AG04450 (cell line): ENCODE results near the gene KRABD2.
"Not testable (repeated sequence)": the region's sequence is repeated elsewhere in the genome, so short reads cannot be mapped to it uniquely, and the experiment has no call there.

ENCODE experiments used
- CTCF ChIA-PET: fragments of 300-600, 350-600 bp; formaldehyde crosslinking; extraction: SDS; loops from one replicate; lab custom pipeline; 2022; ENCODE audit warnings: antibody characterized with exemption, inconsistent platforms; lab: Charles Lee
- POLR2A ChIA-PET: fragments of 350-600 bp; formaldehyde crosslinking; extraction: SDS; loops from one replicate; lab custom pipeline; 2021; ENCODE audit warnings: antibody characterized with exemption, inconsistent platforms; lab: Yijun Ruan, JAX
- DNase-seq: peaks from one replicate; pipeline ENCODE4 v3.0.0-alpha.2; 2011; ENCODE audit warnings: low read depth, low spot score
- H3K27ac ChIP-seq: one replicate; pipeline ENCODE4 v1.5.1; 2012; ENCODE audit warnings: low read depth, low read length, control low read depth
- H3K27me3 ChIP-seq: one replicate; pipeline ENCODE4 v1.6.0; 2012; ENCODE audit warnings: low read length; ENCODE audit not compliant: control insufficient read depth, insufficient read depth
- H3K4me3 ChIP-seq: 2 replicates; pipeline ENCODE4 v1.5.1; 2011; ENCODE audit warnings: mild to moderate bottlenecking, low read depth, low read length, control low read depth
- H3K9me3 ChIP-seq: 2 replicates; pipeline ENCODE4 v1.5.1; 2012; ENCODE audit warnings: low read length; ENCODE audit not compliant: control insufficient read depth, insufficient read depth
- CTCF ChIP-seq: IDR thresholded peaks from 2 replicates; pipeline ENCODE4 v1.5.1; 2011; ENCODE audit warnings: low read depth, low read length, control low read depth, inconsistent platforms

The KRABD2 gene

DNA sequence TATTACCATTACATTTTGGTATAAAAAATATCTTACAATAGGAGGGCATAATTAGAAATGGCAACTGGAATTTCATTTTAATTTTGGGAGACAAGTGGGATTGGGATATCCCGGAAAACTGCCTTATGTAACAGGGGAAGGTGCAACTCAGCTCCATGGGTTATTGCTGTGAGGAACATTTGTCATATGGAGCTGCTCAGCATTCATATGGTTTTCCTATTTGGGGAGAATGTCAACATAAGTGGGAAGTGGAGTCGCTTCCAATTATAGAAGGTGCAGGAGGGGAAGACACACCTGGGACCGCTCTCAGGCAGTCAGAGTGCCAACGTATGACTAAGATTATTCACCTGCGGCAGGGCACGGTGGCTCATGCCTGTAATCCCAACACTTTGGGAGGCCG, 26.2 kb downstream of the KRABD2 start:
- peaks cover 14% of the 10 kb centered on the region for H3K27me3 ChIP-seq
- CTCF ChIA-PET: no interaction called here
- no peak for TF ChIP-seq CTCF
- H3K27ac ChIP-seq: no peak overlapping the region
- DNase-seq: no peak
- H3K9me3 ChIP-seq: no peaks in the 10 kb centered on the region
- no peak overlapping the region for H3K4me3 ChIP-seq
- POLR2A ChIA-PET: interaction anchor here (0.7 kb wide), 1 partner anchor 10 kb away, joined by 4 read pairs; no protein-coding TSS in a partner anchor

DNA sequence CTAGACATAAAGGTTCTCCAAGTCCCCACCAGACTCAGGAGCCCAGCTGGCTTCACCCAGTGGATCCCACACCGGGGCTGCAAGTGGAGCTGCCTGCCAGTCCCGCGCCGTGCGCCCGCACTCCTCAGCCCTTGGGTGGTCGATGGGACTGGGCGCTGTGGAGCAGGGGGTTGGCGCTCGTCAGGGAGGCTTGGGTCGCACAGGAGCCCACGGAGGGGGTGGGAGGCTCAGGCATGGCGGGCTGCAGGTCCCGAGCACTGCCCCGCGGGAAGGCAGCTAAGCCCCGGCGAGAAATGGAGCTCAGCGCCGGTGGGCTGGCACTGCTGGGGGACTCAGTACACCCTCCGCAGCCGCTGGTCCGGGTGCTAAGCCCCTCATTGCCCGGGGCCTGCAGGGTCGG, 29.5 kb downstream of the KRABD2 start:
- CTCF ChIA-PET, H3K9me3 ChIP-seq, POLR2A ChIA-PET, H3K27ac ChIP-seq, H3K4me3 ChIP-seq, DNase-seq: not testable (repeated sequence)
- H3K27me3 ChIP-seq: peaks cover 26% of the 10 kb centered on the region

DNA sequence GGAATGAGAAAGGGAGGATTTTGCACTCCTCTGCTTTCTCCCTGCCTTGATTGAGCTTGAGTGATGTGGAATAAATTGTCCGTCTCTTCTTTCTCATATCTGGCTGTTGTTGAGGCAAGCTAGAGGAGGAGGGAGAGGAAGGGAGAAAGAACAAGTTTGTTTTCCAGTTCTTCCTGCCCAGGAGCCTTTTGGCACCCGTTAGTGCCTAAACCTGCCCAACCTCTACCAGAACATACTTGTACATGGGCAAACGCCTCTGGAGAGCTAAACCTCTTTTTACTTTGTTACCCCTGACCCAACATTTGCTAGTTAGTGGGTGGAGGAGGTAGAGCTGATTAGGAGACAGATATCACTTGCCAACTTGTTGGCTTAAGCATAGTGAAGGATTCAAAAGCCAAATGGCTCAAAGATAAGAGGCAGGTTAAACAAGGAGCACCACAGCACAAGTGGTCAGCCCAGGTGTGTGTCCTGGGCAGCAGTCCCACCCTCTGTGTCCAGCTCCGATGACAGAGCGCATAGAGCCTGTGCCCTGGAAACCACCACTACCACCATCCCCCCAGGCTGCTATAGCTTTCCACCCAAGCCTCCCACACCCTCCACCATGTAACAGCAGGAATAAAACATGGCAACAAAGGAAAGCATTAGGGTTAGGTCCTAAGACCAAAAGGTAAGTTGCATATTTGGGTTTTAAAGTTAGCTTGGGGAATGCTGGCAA, 30.4 kb downstream of the KRABD2 start:
- DNase-seq: no peak
- no peak overlapping the region for H3K27ac ChIP-seq
- no peak for TF ChIP-seq CTCF
- peaks cover 26% of the 10 kb centered on the region for H3K27me3 ChIP-seq
- CTCF ChIA-PET: no interaction called here
- H3K9me3 ChIP-seq: no peaks in the 10 kb centered on the region
- no peak overlapping the region for H3K4me3 ChIP-seq
- POLR2A ChIA-PET: no interaction called here

DNA sequence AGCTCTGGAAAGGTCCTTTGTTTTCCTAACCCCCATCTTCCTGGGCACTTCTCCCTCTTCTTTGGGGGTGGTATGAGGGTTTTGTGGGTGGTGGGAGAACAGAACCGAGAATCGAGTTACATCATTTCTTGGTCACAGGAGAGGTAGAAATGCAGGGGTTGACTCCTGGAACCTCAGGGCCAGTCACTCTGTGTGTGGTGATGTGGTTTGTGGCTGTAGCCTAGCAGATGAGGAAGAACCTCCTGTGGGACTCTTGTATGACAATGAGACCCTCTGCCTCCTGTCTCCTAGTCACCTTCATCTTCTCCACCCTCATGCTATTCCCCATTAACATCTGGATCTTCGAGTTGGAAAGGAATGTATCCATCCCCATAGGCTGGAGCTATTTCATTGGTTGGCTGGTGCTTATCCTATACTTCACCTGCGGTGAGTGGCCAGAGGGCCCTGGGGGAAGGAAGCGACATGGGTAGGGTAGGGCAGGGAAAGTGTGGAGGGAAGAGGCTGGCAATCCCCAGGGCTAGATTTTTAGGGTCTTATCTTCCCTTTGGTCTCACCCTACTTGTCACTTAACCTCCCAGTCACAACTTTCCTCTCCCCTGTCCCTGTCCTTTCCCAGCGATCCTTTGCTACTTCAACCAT, 31.3 kb downstream of the KRABD2 start:
- ChIA-PET POLR2A (no interaction called here), CTCF (no interaction called here)
- no peaks in the 10 kb centered on the region for H3K9me3 ChIP-seq
- no peak overlapping the region for H3K4me3 ChIP-seq
- no peak overlapping the region for H3K27ac ChIP-seq
- TF ChIP-seq CTCF: no peak
- no peak for DNase-seq
- peaks cover 26% of the 10 kb centered on the region for H3K27me3 ChIP-seq

DNA sequence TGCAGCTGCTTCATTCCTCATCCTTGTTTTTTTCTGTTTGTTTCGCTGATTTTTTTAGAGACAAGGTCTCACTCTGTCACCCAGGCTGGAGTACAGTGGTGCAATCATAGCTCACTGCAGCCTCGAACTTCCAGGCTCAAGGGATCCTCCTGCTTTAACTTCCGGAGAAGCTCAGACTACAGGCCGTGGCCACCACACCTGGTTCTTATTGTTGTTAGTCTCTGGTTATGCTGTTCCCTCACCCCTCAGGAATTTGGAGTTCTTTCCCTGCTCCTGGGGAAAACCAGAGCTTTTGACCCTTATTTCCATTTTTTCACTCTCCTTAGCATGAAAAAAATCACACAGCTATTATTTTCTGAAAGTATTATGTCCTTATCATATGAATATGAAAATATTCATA, 35.0 kb downstream of the KRABD2 start:
- DNase-seq: no peak
- Histone ChIP-seq H3K27ac (no peak overlapping the region), H3K27me3 (peaks cover 37% of the 10 kb centered on the region), H3K9me3 (no peaks in the 10 kb centered on the region), H3K4me3 (no peak overlapping the region)
- ChIA-PET CTCF (interaction anchor here (1.2 kb wide), 1 partner anchor 15 kb away, joined by 3 read pairs; no protein-coding TSS in a partner anchor), POLR2A (no interaction called here)
- no peak for TF ChIP-seq CTCF
